ENCODE data around the gene EML3.

EML3 gene

GRCh38 chr11:62648967-62649364 lies 36.4 kb upstream of the EML3 start:
- DNase-seq (ENCODE audit: low spot score), result no peak
- TF ChIP-seq CTCF (IDR thresholded peaks at IDR 0.05; ENCODE audit: borderline replicate concordance, control extremely low read depth, extremely low read depth, insufficient read depth, missing control alignments), result no peak
- in situ Hi-C loops (cut with MboI; ENCODE audit: low sequenced_read_pairs, unreplicated experiment), result no loop called here

GRCh38 chr11:62648185-62648966 lies 35.8 kb upstream of the EML3 start:
- in situ Hi-C loops (cut with MboI; ENCODE audit: low sequenced_read_pairs, unreplicated experiment), result no loop called here
- DNase-seq (ENCODE audit: low spot score), result no peak
- no peak for TF ChIP-seq CTCF (IDR thresholded peaks at IDR 0.05; ENCODE audit: borderline replicate concordance, control extremely low read depth, extremely low read depth, insufficient read depth, missing control alignments)

- in situ Hi-C loops (cut with MboI; ENCODE audit: low sequenced_read_pairs, unreplicated experiment), result no loop called here
- no peak for DNase-seq (ENCODE audit: low spot score)
- TF ChIP-seq CTCF (IDR thresholded peaks at IDR 0.05; ENCODE audit: borderline replicate concordance, control extremely low read depth, extremely low read depth, insufficient read depth, missing control alignments), result no peak
Observed at GRCh38 chr11:62647609-62648005, 35.0 kb upstream of the EML3 start.

- no peak for TF ChIP-seq CTCF (IDR thresholded peaks at IDR 0.05; ENCODE audit: borderline replicate concordance, control extremely low read depth, extremely low read depth, insufficient read depth, missing control alignments)
- in situ Hi-C loops (cut with MboI; ENCODE audit: low sequenced_read_pairs, unreplicated experiment), result no loop called here
- DNase-seq (ENCODE audit: low spot score), result no peak
Observed at GRCh38 chr11:62646825-62647608, 34.4 kb upstream of the EML3 start.

- TF ChIP-seq CTCF (IDR thresholded peaks at IDR 0.05; ENCODE audit: borderline replicate concordance, control extremely low read depth, extremely low read depth, insufficient read depth, missing control alignments), result no peak
- peak; percentile 100 for DNase-seq (ENCODE audit: low spot score)
- in situ Hi-C loops (cut with MboI; ENCODE audit: low sequenced_read_pairs, unreplicated experiment), result no loop called here
Observed at GRCh38 chr11:62645946-62646824, 33.6 kb upstream of the EML3 start, which contains the start of gene GANAB. Gene GANAB (minus strand): TSS chr11:62646613. CDS start chr11:62646599, 14 bp downstream.

- no peak for TF ChIP-seq CTCF (IDR thresholded peaks at IDR 0.05; ENCODE audit: borderline replicate concordance, control extremely low read depth, extremely low read depth, insufficient read depth, missing control alignments)
- DNase-seq (ENCODE audit: low spot score), result peak; percentile 42
Observed at GRCh38 chr11:62645671-62645945, 33.0 kb upstream of the EML3 start.

More at GRCh38 chr11:62645671-62645945, 33.0 kb upstream of the EML3 start:
- in situ Hi-C loops (cut with MboI; ENCODE audit: low sequenced_read_pairs, unreplicated experiment), result no loop called here

Data from GM13976 (cell line).